Measurements from ENCODE around the gene VPS4A.

DNA sequence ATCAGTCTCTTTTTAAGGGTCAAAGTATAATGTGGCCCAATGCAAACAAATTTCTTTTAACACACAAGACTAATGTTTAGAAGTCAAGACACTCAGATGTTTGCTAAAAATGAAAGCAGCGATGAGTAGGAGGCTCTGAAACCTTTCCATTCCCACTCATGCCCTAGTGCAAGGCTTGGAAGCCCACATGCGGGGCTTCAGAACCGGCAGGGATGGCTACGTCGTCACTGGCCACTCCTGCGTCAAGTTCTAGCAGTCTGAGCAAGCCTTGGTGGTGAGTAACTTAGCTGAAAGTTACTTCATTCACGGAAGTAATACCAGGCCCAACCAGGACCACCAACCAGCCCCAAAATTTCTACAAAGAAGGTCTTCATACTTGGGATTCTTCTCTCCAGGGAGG lies 55.3 kb downstream of the VPS4A start:
- no peak for TF ChIP-seq YY1 (IDR thresholded peaks at IDR 0.05; ENCODE audit: insufficient read depth, insufficient read length)
- no peak for TF ChIP-seq SUZ12 (IDR thresholded peaks at IDR 0.05; ENCODE audit: extremely low read depth, insufficient read depth, insufficient read length)
- TF ChIP-seq ZNF274 (IDR thresholded peaks at IDR 0.05; ENCODE audit: low read depth, low read length), result no peak

Data from NT2/D1 (cell line).